MCF 10A (cell line): ENCODE data around the gene GSTO2. TPM values are rescaled to one million over a fixed set of nuclear protein-coding genes. Genes with fewer than 3 reads are reported as not detected.
A peak's percentile ranks its signal among the peaks of the same experiment; 100 is the strongest.

Experiments used
- BruUV-seq: library from RNA; stranded (reverse); fragments of 400-500 nt; replicated peaks from 2 replicates; lab custom pipeline; 2021; lab: Mats Ljungman, UMichigan
- CTCF ChIA-PET: fragments of 300-600 bp; sonication (Branson Sonifier 250); formaldehyde crosslinking; extraction: SDS; loops from one replicate; lab custom pipeline; 2021; ENCODE audit warnings: antibody characterized with exemption, inconsistent platforms; lab: Yijun Ruan, JAX
- POLR2A ChIA-PET: fragments of 300-600, 350-650 bp; sonication (Branson Sonifier 250); formaldehyde crosslinking; extraction: SDS; loops from one replicate; lab custom pipeline; 2020; ENCODE audit warnings: antibody characterized with exemption, inconsistent platforms; lab: Yijun Ruan, JAX
- DNase-seq: peaks from one replicate; pipeline ENCODE4 v3.0.0-alpha.2; 2018; ENCODE audit not compliant: unreplicated experiment
- H3K27ac Mint-ChIP-seq: one replicate; pipeline ENCODE4 v1.8.0; 2022; ENCODE audit warnings: mild to moderate bottlenecking, low read depth, mixed read lengths; ENCODE audit not compliant: unreplicated experiment
- H3K27me3 Mint-ChIP-seq: one replicate; pipeline ENCODE4 v1.8.0; 2022; ENCODE audit warnings: mixed read lengths; ENCODE audit not compliant: insufficient read depth, unreplicated experiment
- H3K36me3 Mint-ChIP-seq: one replicate; pipeline ENCODE4 v1.8.0; 2022; ENCODE audit warnings: mild to moderate bottlenecking, moderate library complexity, mixed read lengths; ENCODE audit not compliant: insufficient read depth, unreplicated experiment
- H3K4me1 Mint-ChIP-seq: one replicate; pipeline ENCODE4 v1.8.0; 2022; ENCODE audit warnings: mixed read lengths; ENCODE audit not compliant: insufficient read depth, unreplicated experiment
- H3K4me3 Mint-ChIP-seq: one replicate; pipeline ENCODE4 v1.8.0; 2022; ENCODE audit warnings: mild to moderate bottlenecking, moderate library complexity, mixed read lengths; ENCODE audit not compliant: unreplicated experiment
- H3K9me3 Mint-ChIP-seq: one replicate; pipeline ENCODE4 v1.8.0; 2022; ENCODE audit warnings: mixed read lengths; ENCODE audit not compliant: unreplicated experiment
- CTCF ChIP-seq: fragments of 200-600 bp; IDR thresholded peaks from one replicate; pipeline ENCODE4 v1.8.0; 2022; ENCODE audit warnings: antibody characterized with exemption, mild to moderate bottlenecking; ENCODE audit not compliant: unreplicated experiment
- intact Hi-C: fragments of 100-400 bp; cut with micrococcal nuclease; formaldehyde crosslinking; loops from 2 replicates; pipeline ENCODE4 v1.14.1; 2022
- total RNA-seq: library from RNA; stranded (reverse); gene quantifications from 2 replicates; pipeline ENCODE4 v1.2.3, GENCODE V29; 2022

Gene GSTO2
- total RNA-seq, 1 experiment from 2014 or later, result 40.9 TPM

DNA sequence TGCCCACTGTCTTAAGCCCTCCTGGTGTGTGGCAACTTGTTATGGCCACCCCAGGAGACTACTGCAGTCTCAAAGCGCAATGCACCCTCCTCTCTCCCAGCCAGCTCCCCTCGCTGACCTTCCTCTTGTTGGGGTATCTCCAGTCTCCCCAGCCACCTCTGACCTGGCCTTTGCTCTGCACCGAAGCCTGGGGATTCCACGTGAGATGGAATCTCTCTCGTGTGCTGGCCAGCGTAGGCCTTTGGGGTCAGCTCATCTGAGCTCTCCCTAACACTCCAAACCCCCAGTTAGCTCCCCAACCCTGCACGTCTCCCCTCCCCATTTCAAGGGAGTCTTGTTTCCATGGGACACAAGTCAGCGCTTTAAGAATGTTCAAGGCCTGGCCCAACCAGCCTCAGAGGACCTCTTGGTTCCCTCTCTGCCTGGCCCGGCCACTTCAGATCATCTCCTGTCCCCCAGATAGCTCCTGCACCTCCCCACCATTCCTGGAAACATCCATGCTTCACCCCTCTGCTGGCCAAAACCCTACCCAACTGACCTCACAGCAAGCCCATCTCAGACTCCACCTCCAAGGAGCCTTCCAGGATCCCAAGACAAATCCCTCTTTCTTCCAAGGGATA lies 58.1 kb downstream of the GSTO2 start:
- TF ChIP-seq CTCF, result no peak
- Mint-ChIP-seq H3K36me3 (peaks cover 17% of the 10 kb centered on the region), H3K4me3 (peak overlapping the region; percentile 64), H3K27ac (peak overlapping the region; percentile 95), H3K27me3 (no peaks in the 10 kb centered on the region), H3K9me3 (no peaks in the 10 kb centered on the region), H3K4me1 (peaks cover 82% of the 10 kb centered on the region)
- ChIA-PET POLR2A (interaction anchor here (0.7 to 5.8 kb wide), 6 partner anchors 8 to 58 kb away, joined by 3 to 124 read pairs (median 11); partner anchors contain the start of genes GSTO2 and ITPRIP), CTCF (interaction anchor here (1.1 to 10.5 kb wide), 6 partner anchors 15 to 52 kb away, joined by 3 to 79 read pairs (median 6); no protein-coding TSS in a partner anchor)
- BruUV-seq, result no TSS peak
- DNase-seq, result no peak
- intact Hi-C loops, result no loop called here

DNA sequence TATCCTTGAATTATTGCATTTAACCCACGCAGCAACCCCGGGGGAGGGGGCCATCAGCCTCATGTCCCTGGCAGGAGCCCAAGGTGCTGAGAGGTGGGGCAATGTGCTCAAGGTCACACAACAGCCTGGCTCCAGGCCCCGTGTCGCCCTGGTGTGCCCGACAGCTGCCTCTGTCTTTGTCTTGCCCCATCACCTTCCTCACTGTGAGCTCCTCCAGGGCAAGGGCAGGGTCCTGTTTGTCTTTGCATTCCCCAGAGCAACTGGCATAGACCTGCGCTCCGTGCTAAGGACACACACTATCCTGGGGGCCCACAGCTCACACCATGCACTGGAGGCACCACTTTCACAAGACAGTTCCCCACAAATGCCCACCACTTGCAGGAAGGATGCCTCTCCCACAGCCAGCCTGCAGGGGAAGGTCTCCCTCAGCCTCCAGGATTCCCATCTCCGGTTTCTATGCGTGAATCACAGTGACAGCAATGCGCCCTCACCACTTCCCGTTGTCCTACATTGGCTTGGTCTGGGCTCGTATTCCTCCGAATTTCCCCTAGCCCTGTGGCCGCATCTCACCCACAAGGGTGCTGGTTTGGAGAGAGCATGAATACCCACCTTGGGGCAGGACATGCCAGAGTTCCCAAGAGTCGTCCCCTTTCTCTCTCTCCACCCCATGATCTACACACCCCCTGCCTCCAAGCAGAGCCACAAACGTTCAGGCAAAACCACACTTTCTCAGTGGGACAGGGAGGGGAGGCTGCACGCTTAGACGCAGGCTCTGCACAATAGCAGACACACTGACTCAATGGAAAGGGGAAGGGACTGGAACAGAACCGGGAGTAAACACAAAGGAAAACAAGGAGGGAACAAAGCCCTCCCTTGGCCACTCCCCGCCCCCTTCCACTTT lies 59.0 kb downstream of the GSTO2 start:
- Mint-ChIP-seq H3K4me3 (peak overlapping the region; percentile 64), H3K4me1 (peaks cover 77% of the 10 kb centered on the region), H3K9me3 (no peaks in the 10 kb centered on the region), H3K27me3 (no peaks in the 10 kb centered on the region), H3K36me3 (peaks cover 10% of the 10 kb centered on the region), H3K27ac (peak overlapping the region; percentile 95)
- ChIA-PET POLR2A (interaction anchor here (0.7 to 5.8 kb wide), 7 partner anchors 8 to 59 kb away, joined by 3 to 124 read pairs (median 17); partner anchors contain the start of genes GSTO2 and ITPRIP), CTCF (interaction anchor here (1.1 to 10.5 kb wide), 7 partner anchors 14 to 36 kb away, joined by 3 to 79 read pairs (median 13); no protein-coding TSS in a partner anchor)
- DNase-seq, result peak; percentile 79
- BruUV-seq, result no TSS peak
- TF ChIP-seq CTCF, result no peak
- intact Hi-C loops, result loop anchor here (2.0 kb wide), 1 partner anchor 27 kb away; no protein-coding TSS in a partner anchor

DNA sequence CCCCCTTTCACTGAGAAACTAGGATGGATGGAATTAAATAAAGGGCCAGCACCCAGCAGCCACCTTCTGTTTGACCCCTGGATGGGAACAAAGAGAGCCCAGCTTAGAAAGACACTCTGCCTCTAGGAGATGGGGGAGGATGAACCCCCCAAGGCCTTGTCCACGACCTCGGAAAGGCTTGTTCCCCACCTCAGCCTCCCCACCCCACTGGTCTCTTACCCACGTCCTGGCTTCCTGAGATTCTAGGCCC lies 59.6 kb downstream of the GSTO2 start:
- no TSS peak for BruUV-seq
- Mint-ChIP-seq H3K27me3 (no peaks in the 10 kb centered on the region), H3K9me3 (no peaks in the 10 kb centered on the region), H3K4me1 (peaks cover 79% of the 10 kb centered on the region), H3K36me3 (peaks cover 9% of the 10 kb centered on the region), H3K4me3 (peak overlapping the region; percentile 64), H3K27ac (peak overlapping the region; percentile 95)
- ChIA-PET POLR2A (interaction anchor here (0.8 to 5.8 kb wide), 10 partner anchors 8 to 420 kb away, joined by 3 to 124 read pairs (median 20); partner anchors contain the start of genes GSTO2 and ITPRIP), CTCF (interaction anchor here (0.8 to 10.5 kb wide), 5 partner anchors 9 to 36 kb away, joined by 3 to 79 read pairs (median 16); no protein-coding TSS in a partner anchor)
- intact Hi-C loops, result loop anchor here (2.0 kb wide), 1 partner anchor 28 kb away; no protein-coding TSS in a partner anchor
- no peak for DNase-seq
- TF ChIP-seq CTCF, result no peak
